ENCODE measurements around the gene ARHGAP33. TPM values are rescaled to one million over a fixed set of nuclear protein-coding genes. Genes with fewer than 3 reads are reported as not detected.
"Not testable (repeated sequence)": the region's sequence is repeated elsewhere in the genome, so short reads cannot be mapped to it uniquely, and the experiment has no call there.

ARHGAP33 gene
- total RNA-seq, 1 donor from 2014 or later, result 46.3 TPM

GRCh38 chr19:35793381-35794165 lies 18.2 kb downstream of the ARHGAP33 start:
- no peak for TF ChIP-seq CTCF (IDR thresholded peaks at IDR 0.05; ENCODE audit: unreplicated experiment)
- H3K4me1 Mint-ChIP-seq (ENCODE audit: low read depth), result no peaks in the 10 kb centered on the region
- no peak for DNase-seq (ENCODE audit: low spot score, unreplicated experiment)
- H3K36me3 Mint-ChIP-seq (ENCODE audit: insufficient read depth), result no peaks in the 10 kb centered on the region
- H3K27me3 Mint-ChIP-seq, result peaks cover 30% of the 10 kb centered on the region
- H3K4me3 Mint-ChIP-seq (ENCODE audit: low read depth), result no peak overlapping the region
- no peak overlapping the region for H3K27ac Mint-ChIP-seq
- no peaks in the 10 kb centered on the region for H3K9me3 Mint-ChIP-seq (ENCODE audit: low read depth)

GRCh38 chr19:35795564-35795963 lies 20.2 kb downstream of the ARHGAP33 start:
- not testable (repeated sequence) for H3K27ac Mint-ChIP-seq; H3K36me3 Mint-ChIP-seq (ENCODE audit: insufficient read depth); H3K4me3 Mint-ChIP-seq (ENCODE audit: low read depth); H3K9me3 Mint-ChIP-seq (ENCODE audit: low read depth); DNase-seq (ENCODE audit: low spot score, unreplicated experiment); H3K4me1 Mint-ChIP-seq (ENCODE audit: low read depth)
- peaks cover 33% of the 10 kb centered on the region for H3K27me3 Mint-ChIP-seq

- H3K27ac Mint-ChIP-seq, result no peak overlapping the region
- DNase-seq (ENCODE audit: low spot score, unreplicated experiment), result no peak
- H3K4me1 Mint-ChIP-seq (ENCODE audit: low read depth), result no peaks in the 10 kb centered on the region
- peaks cover 33% of the 10 kb centered on the region for H3K27me3 Mint-ChIP-seq
- H3K36me3 Mint-ChIP-seq (ENCODE audit: insufficient read depth), result no peaks in the 10 kb centered on the region
- no peaks in the 10 kb centered on the region for H3K9me3 Mint-ChIP-seq (ENCODE audit: low read depth)
- no peak overlapping the region for H3K4me3 Mint-ChIP-seq (ENCODE audit: low read depth)
- no peak for TF ChIP-seq CTCF (IDR thresholded peaks at IDR 0.05; ENCODE audit: unreplicated experiment)
Measured at GRCh38 chr19:35796645-35797542, 21.5 kb downstream of the ARHGAP33 start.

- Mint-ChIP-seq H3K4me1 (ENCODE audit: low read depth) (no peaks in the 10 kb centered on the region), H3K36me3 (ENCODE audit: insufficient read depth) (no peaks in the 10 kb centered on the region), H3K27ac (no peak overlapping the region), H3K4me3 (ENCODE audit: low read depth) (no peak overlapping the region), H3K27me3 (peaks cover 33% of the 10 kb centered on the region), H3K9me3 (ENCODE audit: low read depth) (no peaks in the 10 kb centered on the region)
- TF ChIP-seq CTCF (IDR thresholded peaks at IDR 0.05; ENCODE audit: unreplicated experiment), result no peak
- no peak for DNase-seq (ENCODE audit: low spot score, unreplicated experiment)
Measured at GRCh38 chr19:35797663-35798062, 22.3 kb downstream of the ARHGAP33 start.

GRCh38 chr19:35801828-35802227 lies 26.5 kb downstream of the ARHGAP33 start:
- Mint-ChIP-seq H3K36me3 (ENCODE audit: insufficient read depth) (no peaks in the 10 kb centered on the region), H3K4me3 (ENCODE audit: low read depth) (no peak overlapping the region), H3K4me1 (ENCODE audit: low read depth) (no peaks in the 10 kb centered on the region), H3K27ac (no peak overlapping the region), H3K9me3 (ENCODE audit: low read depth) (no peaks in the 10 kb centered on the region), H3K27me3 (peaks cover 15% of the 10 kb centered on the region)
- no peak for DNase-seq (ENCODE audit: low spot score, unreplicated experiment)
- TF ChIP-seq CTCF (IDR thresholded peaks at IDR 0.05; ENCODE audit: unreplicated experiment), result no peak

Measured in progenitor cell of endocrine pancreas (in vitro differentiated cells).